NT2/D1 (cell line): ENCODE data around the gene ANKRD28.
"Not testable (repeated sequence)": the region's sequence is repeated elsewhere in the genome, so short reads cannot be mapped to it uniquely, and the experiment has no call there.

ENCODE experiments used
- DNase-seq: peaks from one replicate; pipeline ENCODE4 v3.0.0-alpha.2; 2011; ENCODE audit warnings: low read depth, low spot score
- H3K27me3 ChIP-seq: 2 replicates; pipeline ENCODE4 v1.6.0; 2011; ENCODE audit warnings: mild to moderate bottlenecking; ENCODE audit not compliant: insufficient read length, insufficient read depth
- H3K36me3 ChIP-seq: 2 replicates; pipeline ENCODE4 v1.6.1; 2011; ENCODE audit warnings: mild to moderate bottlenecking, low read length, mixed read lengths; ENCODE audit not compliant: insufficient read depth, insufficient read length
- H3K4me1 ChIP-seq: 2 replicates; pipeline ENCODE4 v1.5.1; 2011; ENCODE audit not compliant: insufficient read depth, insufficient read length
- H3K4me3 ChIP-seq: 2 replicates; pipeline ENCODE4 v1.5.1; 2011; ENCODE audit warnings: low read depth; ENCODE audit not compliant: insufficient read length
- H3K9ac ChIP-seq: 2 replicates; pipeline ENCODE4 v1.6.0; 2011; ENCODE audit warnings: low read depth; ENCODE audit not compliant: insufficient read length
- H3K9me3 ChIP-seq: 2 replicates; pipeline ENCODE4 v1.5.1; 2011; ENCODE audit warnings: mild to moderate bottlenecking, low read length; ENCODE audit not compliant: insufficient read depth
- SUZ12 ChIP-seq: IDR thresholded peaks from 2 replicates; pipeline ENCODE4 v1.6.1; 2011; ENCODE audit not compliant: insufficient read length, insufficient read depth; ENCODE audit errors: extremely low read depth
- YY1 ChIP-seq: IDR thresholded peaks from 2 replicates; pipeline ENCODE4 v1.6.1; 2011; ENCODE audit not compliant: insufficient read length, insufficient read depth
- ZNF274 ChIP-seq: IDR thresholded peaks from 2 replicates; pipeline ENCODE4 v1.6.1; 2011; ENCODE audit warnings: mild to moderate bottlenecking, low read depth, low read length

The ANKRD28 gene

GRCh38 chr3:15831927-15832326 lies 34.1 kb upstream of the ANKRD28 start:
- DNase-seq, result no peak
- Histone ChIP-seq H3K27me3 (no peaks in the 10 kb centered on the region), H3K9me3 (no peaks in the 10 kb centered on the region), H3K4me1 (no peaks in the 10 kb centered on the region), H3K4me3 (no peak overlapping the region), H3K9ac (no peak overlapping the region), H3K36me3 (no peaks in the 10 kb centered on the region)
- TF ChIP-seq ZNF274 (no peak), SUZ12 (no peak), YY1 (no peak)

DNA sequence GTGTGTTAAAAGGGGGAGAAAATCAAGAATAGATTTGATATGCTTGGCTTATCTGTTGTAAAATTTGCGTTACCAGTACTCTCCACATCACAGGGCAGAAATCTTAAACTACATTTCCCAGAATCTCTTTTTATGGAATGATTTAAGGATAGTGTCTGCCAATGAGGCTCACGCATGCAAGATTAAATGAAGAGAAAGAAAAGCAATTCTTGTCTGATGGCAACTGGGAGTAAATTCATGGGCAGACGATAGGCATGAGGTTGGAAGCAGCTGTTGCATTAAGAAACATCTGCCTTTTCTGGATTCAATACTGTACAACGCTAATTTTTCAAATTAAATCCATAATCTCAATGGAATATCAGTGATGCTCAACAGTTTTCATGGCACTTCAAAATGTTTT lies 27.2 kb upstream of the ANKRD28 start:
- TF ChIP-seq YY1 (no peak), ZNF274 (no peak), SUZ12 (no peak)
- H3K27me3 ChIP-seq, result no peaks in the 10 kb centered on the region
- no peaks in the 10 kb centered on the region for H3K4me1 ChIP-seq
- no peak for DNase-seq
- H3K9me3 ChIP-seq, result no peaks in the 10 kb centered on the region
- no peaks in the 10 kb centered on the region for H3K36me3 ChIP-seq
- H3K4me3 ChIP-seq, result no peak overlapping the region
- no peak overlapping the region for H3K9ac ChIP-seq

- no peak overlapping the region for H3K4me3 ChIP-seq
- TF ChIP-seq YY1, result no peak
- no peak for TF ChIP-seq SUZ12
- TF ChIP-seq ZNF274, result no peak
Observed at GRCh38 chr3:15823092-15823491, 25.3 kb upstream of the ANKRD28 start.

GRCh38 chr3:15822281-15822680 lies 24.5 kb upstream of the ANKRD28 start:
- no peaks in the 10 kb centered on the region for H3K9me3 ChIP-seq
- H3K4me3 ChIP-seq, result no peak overlapping the region
- DNase-seq, result no peak
- H3K4me1 ChIP-seq, result no peaks in the 10 kb centered on the region
- H3K36me3 ChIP-seq, result no peaks in the 10 kb centered on the region
- no peaks in the 10 kb centered on the region for H3K27me3 ChIP-seq
- no peak for TF ChIP-seq YY1
- no peak for TF ChIP-seq ZNF274
- TF ChIP-seq SUZ12, result no peak
- no peak overlapping the region for H3K9ac ChIP-seq

More at GRCh38 chr3:15823092-15823491, 25.3 kb upstream of the ANKRD28 start:
- DNase-seq, result no peak
- Histone ChIP-seq H3K27me3 (no peaks in the 10 kb centered on the region), H3K4me1 (no peaks in the 10 kb centered on the region), H3K9ac (no peak overlapping the region), H3K36me3 (no peaks in the 10 kb centered on the region), H3K9me3 (no peaks in the 10 kb centered on the region)

GRCh38 chr3:15820911-15821310 lies 23.1 kb upstream of the ANKRD28 start:
- TF ChIP-seq ZNF274, result no peak
- no peak for TF ChIP-seq YY1
- TF ChIP-seq SUZ12, result no peak
- no peaks in the 10 kb centered on the region for H3K27me3 ChIP-seq
- no peaks in the 10 kb centered on the region for H3K9me3 ChIP-seq
- DNase-seq, result no peak
- no peak overlapping the region for H3K9ac ChIP-seq
- H3K4me1 ChIP-seq, result no peaks in the 10 kb centered on the region
- H3K36me3 ChIP-seq, result no peaks in the 10 kb centered on the region
- H3K4me3 ChIP-seq, result no peak overlapping the region

GRCh38 chr3:15819576-15819975 lies 21.8 kb upstream of the ANKRD28 start:
- Histone ChIP-seq H3K4me1 (no peaks in the 10 kb centered on the region), H3K9ac (no peak overlapping the region), H3K4me3 (no peak overlapping the region), H3K36me3 (no peaks in the 10 kb centered on the region), H3K9me3 (no peaks in the 10 kb centered on the region), H3K27me3 (no peaks in the 10 kb centered on the region)
- TF ChIP-seq ZNF274, result no peak
- no peak for TF ChIP-seq SUZ12
- no peak for TF ChIP-seq YY1
- DNase-seq, result no peak

GRCh38 chr3:15819043-15819442 lies 21.3 kb upstream of the ANKRD28 start:
- Histone ChIP-seq H3K4me1 (no peaks in the 10 kb centered on the region), H3K4me3 (no peak overlapping the region), H3K27me3 (no peaks in the 10 kb centered on the region), H3K9me3 (no peaks in the 10 kb centered on the region), H3K9ac (no peak overlapping the region), H3K36me3 (no peaks in the 10 kb centered on the region)
- no peak for TF ChIP-seq SUZ12
- no peak for TF ChIP-seq ZNF274
- TF ChIP-seq YY1, result no peak
- no peak for DNase-seq

GRCh38 chr3:15815696-15816095 lies 17.9 kb upstream of the ANKRD28 start:
- H3K4me3 ChIP-seq, result no peak overlapping the region
- H3K27me3 ChIP-seq, result no peaks in the 10 kb centered on the region
- no peak overlapping the region for H3K9ac ChIP-seq
- no peaks in the 10 kb centered on the region for H3K9me3 ChIP-seq
- no peak for DNase-seq
- no peaks in the 10 kb centered on the region for H3K4me1 ChIP-seq
- TF ChIP-seq ZNF274 (no peak), SUZ12 (no peak), YY1 (no peak)
- H3K36me3 ChIP-seq, result no peaks in the 10 kb centered on the region

GRCh38 chr3:15813079-15813478 lies 15.3 kb upstream of the ANKRD28 start:
- not testable (repeated sequence) for H3K27me3 ChIP-seq, H3K9ac ChIP-seq, H3K36me3 ChIP-seq, H3K4me1 ChIP-seq, H3K4me3 ChIP-seq, DNase-seq, H3K9me3 ChIP-seq
